CD4-positive, CD25-positive, alpha-beta regulatory T cell (primary cell): ENCODE results near the gene METTL25. TPM values are rescaled to one million over a fixed set of nuclear protein-coding genes. Genes with fewer than 3 reads are reported as not detected.

Source experiments
- polyA plus RNA-seq, 4 donors: library from polyadenylated mRNA; unstranded; fragments of 300-500 nt; fragmentation: Illumina TruSeq; gene quantifications; one replicate each; pipeline ENCODE4 v1.2.3, GENCODE V29; 2021
- total RNA-seq: library from RNA; stranded (reverse); gene quantifications from one replicate; pipeline ENCODE4 v1.2.3, GENCODE V29; 2022

METTL25 gene
- total and polyA plus RNA-seq, 5 donors from 2014 or later: 12.6 to 16.1 (median 13.6) TPM

Other genes starting within 250 kb of the METTL25 start
- 141 TPM for gene CCDC59, start 142 bp upstream of the METTL25 start, total RNA-seq
- gene CCDC59, start 142 bp upstream of the METTL25 start, polyA plus RNA-seq: 100 to 1,000 TPM in 2 of 4 donors, 10 to 100 TPM in 2; 84.5 to 108 (median 99.8) TPM